Glomerular visceral epithelial cell (primary cell): Measurements from ENCODE around the gene COX7B.
A peak's percentile ranks its signal among the peaks of the same experiment; 100 is the strongest.
"Not testable (repeated sequence)": the region's sequence is repeated elsewhere in the genome, so short reads cannot be mapped to it uniquely, and the experiment has no call there.

ENCODE experiments used
- DNase-seq: peaks from one replicate; pipeline ENCODE4 v3.0.0-alpha.2; 2016; ENCODE audit errors: extremely low spot score

The COX7B gene, protein sequence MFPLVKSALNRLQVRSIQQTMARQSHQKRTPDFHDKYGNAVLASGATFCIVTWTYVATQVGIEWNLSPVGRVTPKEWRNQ

DNA sequence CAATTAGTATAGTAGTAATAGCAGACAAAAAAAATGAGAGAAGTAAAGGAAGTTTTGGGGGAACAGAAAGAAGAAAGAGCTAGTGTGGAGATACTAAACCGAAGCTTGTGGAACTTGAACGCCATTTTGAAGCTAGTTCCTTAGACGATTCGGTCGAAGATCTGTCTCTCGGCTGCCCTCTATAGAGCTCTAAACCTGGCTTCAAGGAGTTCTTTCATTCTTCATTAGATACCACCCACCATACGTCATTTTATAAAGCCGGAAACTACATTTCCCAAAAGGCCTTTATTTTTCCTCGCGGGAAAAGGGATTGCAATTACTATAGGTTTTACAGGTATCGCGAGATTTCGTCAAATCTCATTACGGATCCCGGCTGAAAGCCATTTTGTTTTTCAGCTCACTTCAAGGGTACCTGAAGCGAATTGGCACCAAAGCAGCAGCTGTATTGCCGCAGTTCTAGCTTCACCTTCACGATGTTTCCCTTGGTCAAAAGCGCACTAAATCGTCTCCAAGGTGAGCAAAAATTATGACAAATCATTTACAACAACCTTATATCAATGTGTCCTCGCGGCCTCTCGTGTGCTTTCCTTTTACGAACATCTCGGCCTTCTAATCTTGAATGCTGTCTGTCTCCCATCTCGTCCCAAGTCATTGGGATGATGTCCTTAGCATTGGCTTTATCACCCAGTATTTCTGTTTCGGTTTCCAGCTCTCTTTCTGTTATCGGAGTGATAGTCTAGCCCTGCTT lies at the start of gene COX7B:
Gene COX7B (plus strand): TSS at position 388 of the 748 bp plus-strand sequence. CDS start 86 bp downstream, at position 474.
- peak; percentile 94 for DNase-seq

DNA sequence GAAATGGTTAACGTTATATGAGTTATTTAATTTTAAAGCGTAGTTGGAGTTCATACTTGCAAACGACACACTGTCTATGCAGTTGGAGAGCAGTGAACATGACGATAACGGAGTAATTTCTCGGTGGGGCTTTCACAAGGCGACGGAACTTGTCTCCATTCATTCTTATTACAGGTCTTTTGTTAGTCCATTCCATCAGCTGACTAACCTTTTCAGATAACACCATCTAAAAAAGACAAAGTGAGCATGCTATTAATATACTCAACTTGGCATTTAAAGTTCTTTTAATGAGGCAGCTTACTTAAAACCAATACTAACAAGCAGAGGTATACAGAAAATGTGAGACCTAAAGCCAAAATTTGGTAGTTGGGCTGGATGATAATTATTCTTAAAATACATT lies 23.9 kb upstream of the COX7B start:
- DNase-seq, result no peak

DNA sequence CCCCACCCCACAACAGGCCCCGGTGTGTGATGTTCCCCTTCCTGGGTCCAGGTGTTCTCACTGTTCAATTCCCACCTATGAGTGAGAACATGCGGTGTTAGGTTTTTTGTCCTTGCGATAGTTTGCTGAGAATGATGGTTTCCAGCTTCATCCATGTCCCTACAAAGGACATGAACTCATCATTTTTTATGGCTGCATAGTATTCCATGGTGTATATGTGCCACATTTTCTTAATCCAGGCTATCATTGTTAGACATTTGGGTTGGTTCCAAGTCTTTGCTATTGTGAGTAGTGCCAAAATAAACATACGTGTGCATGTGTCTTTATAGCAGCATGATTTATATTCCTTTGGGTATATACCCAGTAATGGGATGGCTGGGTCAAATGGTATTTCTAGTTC lies 17.9 kb upstream of the COX7B start:
- DNase-seq, result not testable (repeated sequence)

DNA sequence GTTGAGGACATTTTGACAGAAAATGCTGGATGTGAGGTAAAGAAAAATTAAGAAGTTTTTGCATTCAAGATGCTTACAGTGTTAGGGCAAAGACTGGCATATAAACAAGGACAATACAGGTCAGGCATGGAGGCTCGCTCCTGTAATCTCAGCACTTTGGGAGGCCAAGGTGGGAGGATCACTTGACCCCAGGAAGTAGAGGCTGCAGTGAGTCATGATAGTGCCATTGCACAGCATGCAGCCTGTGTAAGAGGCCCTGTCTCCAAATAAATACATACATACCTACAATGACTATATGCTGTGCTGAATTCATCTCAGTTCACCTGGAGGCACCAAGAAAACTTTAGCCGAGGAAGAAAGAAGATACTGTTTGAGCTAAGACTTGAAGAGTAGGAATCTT lies 6.4 kb upstream of the COX7B start:
- no peak for DNase-seq

DNA sequence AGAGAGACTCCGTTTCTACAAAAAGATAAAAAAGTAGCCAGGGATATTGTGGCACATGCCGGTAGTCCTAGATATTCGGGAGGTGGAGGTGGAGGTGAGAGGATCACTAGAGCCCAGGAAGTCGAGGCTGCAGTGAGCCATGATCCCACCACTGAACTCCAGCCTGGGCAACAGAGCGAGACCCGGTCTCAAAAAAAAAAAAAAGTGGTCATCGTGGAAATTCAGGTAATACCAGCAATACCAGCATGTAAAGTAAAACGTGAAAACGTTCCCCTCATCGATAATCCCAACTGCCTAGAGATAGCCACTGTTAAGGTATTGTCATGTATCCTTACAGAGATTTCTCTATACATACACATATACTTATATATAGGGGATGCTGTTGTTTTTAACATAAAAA lies 5.6 kb upstream of the COX7B start:
- DNase-seq, result no peak

GRCh38 chrX:77894921-77895886 lies 4.1 kb upstream of the COX7B start, which contains the start of gene MAGT1:
Gene MAGT1 (minus strand): TSS chrX:77895435. CDS start chrX:77895410, 25 bp downstream.
- DNase-seq, result peak; percentile 96

GRCh38 chrX:77900688-77901087 lies 1.4 kb downstream of the COX7B start:
- DNase-seq, result no peak

GRCh38 chrX:77901506-77901905 lies 2.2 kb downstream of the COX7B start:
- no peak for DNase-seq

DNA sequence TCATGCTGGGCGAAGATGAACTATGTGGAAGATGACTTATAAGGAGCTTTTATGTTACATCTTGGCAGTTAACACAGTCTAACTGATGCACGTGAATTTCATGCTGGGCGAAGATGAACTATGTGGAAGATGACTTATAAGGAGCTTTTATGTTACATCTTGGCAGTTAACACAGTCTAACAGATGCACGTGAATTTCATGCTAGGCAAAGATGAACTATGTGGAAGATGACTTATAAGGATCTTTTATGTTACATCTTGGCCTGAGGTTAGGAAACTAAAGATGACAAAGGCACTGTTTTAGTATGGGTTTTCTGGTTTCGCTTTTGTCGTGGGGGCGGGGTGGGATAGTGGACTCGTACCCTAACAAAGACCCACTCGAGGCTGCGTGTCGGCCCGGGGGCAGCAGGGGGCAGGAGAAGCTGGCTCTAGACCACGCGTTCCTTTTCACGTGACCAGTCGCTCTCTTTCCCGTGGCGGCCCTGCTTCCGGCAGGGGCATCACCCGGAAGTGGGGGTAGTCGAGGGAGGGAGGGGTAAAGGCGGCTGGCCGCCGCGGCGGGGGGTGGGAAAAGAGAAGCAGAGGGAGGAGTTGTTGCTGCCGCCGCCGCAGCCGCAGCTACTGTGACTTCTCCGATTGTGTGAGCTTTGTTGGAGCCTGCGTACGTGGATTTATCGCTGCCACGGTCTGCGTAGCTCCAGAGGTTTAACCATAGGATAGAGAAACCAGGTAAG lies 11.0 kb downstream of the COX7B start, which contains the start of gene ATP7A:
Gene ATP7A (plus strand): TSS at position 586 of the 733 bp plus-strand sequence. CDS start 60,949 bp downstream, outside the sequence.
- DNase-seq, result peak; percentile 89

DNA sequence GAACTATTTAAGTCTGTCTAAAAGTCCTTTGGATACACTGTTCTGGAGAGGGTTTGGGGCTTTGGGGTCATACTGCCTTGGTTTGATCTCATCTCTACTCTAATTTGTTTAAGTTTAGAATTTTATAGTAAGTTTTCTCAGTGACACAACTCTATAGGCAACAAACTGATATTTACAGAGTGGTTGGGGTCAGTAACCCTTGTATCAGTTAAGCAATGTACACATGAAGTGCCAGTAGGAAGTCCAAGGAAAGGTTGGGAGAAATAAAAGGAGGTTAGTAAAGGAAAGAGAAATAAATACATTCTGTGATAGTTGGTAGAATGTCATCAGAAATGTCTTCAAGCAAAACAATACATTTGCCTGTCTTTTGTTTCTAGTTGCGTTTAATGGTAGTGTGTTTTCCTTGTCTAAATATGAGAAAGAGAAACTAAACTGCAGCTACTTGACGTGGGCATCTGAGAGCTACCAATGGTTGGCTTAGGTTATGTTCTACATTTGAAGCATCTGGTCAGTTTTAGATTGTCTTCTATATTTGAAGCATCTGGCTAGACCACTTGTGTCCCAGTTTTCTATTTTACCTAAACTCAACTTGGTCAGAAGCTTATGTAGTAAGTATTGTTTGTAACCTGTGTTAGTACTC lies 18.1 kb downstream of the COX7B start:
- DNase-seq, result no peak

DNA sequence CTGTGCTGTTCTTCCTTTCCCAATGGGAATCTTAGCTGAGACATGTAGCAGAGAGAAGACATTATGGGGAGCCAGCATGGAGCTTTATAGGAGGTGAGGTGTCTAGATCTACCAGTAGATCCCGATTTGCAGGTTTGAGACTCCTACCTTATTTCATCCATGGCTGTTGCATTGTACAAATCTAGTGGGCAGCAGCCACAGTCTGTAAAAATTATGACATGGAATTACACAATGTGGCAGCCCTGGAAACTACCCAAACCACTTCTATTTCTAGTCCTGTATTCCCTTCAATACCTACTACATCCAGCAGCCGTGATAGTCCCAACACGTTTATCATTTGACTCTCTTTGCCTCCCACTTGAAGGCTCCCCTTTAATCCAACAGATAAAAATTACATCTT lies 19.3 kb downstream of the COX7B start:
- no peak for DNase-seq

- not testable (repeated sequence) for DNase-seq
These were observed 20.1 kb downstream of the COX7B start for GRCh38 chrX:77919370-77919769.

GRCh38 chrX:77922787-77923186 lies 23.5 kb downstream of the COX7B start:
- DNase-seq, result no peak

GRCh38 chrX:77924320-77924859 lies 25.1 kb downstream of the COX7B start:
- DNase-seq, result no peak

- DNase-seq, result no peak
These were observed 26.5 kb downstream of the COX7B start for GRCh38 chrX:77925764-77926163.

- no peak for DNase-seq
These were observed 31.3 kb downstream of the COX7B start for GRCh38 chrX:77930581-77930980.

- DNase-seq, result no peak
These were observed 36.6 kb downstream of the COX7B start for GRCh38 chrX:77935886-77936285.

GRCh38 chrX:77936299-77936698 lies 37.0 kb downstream of the COX7B start:
- DNase-seq, result no peak

GRCh38 chrX:77937291-77937690 lies 38.0 kb downstream of the COX7B start:
- DNase-seq, result no peak

GRCh38 chrX:77938083-77938680 lies 38.9 kb downstream of the COX7B start:
- DNase-seq, result no peak
